ENCODE data around the gene KCNH2. TPM values are rescaled to one million over a fixed set of nuclear protein-coding genes. Genes with fewer than 3 reads are reported as not detected.

KCNH2 gene
- total RNA-seq, 1 experiment from 2014 or later: 0.80 TPM

DNA sequence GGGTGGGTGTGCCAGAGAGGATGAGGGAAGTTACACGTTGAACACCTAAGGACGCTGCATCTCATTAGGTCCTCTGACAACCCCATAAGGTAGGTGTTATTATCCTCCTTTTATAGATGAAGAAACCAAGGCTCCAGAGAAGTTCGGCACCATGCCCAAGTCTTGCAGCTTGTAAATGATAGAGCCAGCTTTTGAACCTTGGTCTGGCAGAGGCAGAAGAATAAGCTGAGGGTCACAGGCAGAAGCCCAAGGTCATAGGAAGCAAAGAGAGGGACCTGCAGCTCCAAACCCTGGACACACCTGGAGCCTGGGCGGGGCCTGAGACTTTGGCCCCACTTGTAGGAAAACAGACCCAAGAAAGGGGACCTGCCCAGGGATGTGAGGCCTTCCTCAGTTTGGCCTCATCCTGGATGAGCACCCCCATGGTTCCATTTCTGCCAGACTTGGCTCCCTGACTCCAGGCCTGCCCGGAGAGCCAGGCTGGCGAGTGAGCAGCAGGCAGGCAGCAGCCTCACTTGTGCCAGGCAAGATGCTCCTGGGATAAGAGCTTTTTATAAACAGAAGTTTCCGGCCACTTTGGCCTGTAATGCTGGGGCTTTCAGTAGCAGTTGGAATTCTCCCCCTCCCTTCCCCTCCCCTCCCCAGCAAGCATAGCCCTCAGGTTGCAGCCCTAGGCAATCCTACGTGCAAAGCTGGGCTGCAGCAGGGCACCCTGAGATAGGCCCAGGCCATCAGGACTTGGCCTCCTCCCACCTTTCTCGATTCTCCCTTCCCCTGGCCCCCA, 2.4 kb downstream of the KCNH2 start:
- no peak for DNase-seq (ENCODE audit: low read depth)

DNA sequence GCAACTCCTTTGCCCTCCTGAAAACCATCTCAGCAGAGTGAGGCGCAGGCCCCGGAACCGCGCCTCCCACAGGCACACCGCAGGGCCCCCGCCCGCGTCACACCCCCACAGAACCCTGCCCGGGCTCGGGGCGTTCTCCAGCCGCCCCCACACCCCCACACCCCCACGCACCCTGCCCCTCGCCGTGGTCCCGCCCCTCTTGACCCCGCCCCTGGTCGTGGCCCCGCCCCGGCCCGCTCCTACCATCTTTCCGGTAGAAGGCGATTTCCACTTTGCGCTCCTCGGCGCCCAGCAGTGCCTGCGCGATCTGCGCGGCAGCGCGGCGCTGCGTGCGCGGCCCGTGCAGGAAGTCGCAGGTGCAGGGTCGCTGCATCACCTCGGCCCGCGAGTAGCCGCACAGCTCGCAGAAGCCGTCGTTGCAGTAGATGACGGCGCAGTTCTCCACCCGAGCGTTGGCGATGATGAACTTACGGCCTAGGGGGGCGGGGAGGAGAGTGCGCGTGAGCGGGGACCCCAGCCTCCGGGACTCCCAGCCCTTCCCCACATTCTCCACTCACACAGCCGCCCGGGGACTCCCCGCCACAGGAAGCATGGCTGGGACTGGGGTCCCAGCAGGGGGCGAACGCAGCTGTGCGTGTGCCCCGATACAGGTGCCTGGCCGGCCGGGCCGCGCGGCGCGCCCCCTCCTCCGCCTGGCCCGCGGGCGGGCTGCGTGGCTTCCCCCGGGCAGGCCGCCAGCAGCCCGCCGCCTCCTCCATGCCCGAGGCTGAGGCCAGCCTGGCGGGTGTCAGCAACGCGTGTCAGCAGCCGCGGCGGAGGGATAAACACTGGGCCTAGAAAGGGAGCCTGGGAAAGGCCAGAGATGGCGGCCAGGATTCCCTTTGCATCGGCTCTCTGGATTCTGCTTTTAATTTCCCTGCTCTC, 3.4 kb downstream of the KCNH2 start:
- DNase-seq (ENCODE audit: low read depth): peak; percentile 66

DNA sequence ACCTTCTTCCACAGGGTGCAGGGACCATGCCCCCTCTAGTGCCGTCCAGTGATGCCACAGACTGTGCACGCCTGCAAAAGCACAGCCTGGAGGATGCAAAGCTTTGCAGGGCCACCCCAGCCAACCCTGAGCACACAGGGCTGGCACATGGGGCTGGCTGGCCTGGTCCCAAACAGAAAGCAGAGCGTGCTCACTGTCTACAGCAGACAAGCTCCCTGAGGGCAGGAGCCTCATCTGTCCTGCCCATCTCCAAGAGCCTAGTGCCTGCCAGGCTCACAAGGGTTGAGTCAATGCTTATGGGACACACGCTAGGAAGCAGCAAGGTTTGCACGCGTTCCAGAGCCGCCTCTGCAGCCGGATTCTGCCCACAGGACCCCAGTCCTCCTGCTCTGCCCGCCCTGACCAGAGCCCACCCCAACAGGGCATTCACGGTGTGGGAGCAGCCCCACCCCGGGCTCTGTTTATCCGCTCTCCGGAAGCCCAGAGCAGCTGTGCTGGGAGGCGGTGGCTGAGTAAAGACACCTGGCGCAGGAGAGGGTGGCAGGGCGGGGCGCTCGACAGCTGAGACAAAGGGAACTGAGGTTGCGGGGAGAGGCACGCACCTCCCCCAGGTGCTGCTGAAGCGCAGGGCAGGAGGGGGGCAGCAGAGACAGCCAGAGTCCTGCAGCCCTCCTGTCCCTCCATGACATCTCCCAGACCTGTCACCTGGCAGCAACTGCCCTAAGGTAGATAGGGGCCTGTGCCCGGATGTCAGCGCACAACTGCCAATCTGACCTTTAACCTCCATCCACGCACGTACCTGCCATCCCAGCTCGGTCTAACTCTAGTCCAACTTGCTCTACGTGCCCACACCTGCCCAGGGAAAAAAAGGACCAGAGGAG, 4.3 kb downstream of the KCNH2 start:
- DNase-seq (ENCODE audit: low read depth): no peak

- DNase-seq (ENCODE audit: low read depth): no peak
Measured at GRCh38 chr7:150972741-150973140, 5.4 kb downstream of the KCNH2 start.

DNA sequence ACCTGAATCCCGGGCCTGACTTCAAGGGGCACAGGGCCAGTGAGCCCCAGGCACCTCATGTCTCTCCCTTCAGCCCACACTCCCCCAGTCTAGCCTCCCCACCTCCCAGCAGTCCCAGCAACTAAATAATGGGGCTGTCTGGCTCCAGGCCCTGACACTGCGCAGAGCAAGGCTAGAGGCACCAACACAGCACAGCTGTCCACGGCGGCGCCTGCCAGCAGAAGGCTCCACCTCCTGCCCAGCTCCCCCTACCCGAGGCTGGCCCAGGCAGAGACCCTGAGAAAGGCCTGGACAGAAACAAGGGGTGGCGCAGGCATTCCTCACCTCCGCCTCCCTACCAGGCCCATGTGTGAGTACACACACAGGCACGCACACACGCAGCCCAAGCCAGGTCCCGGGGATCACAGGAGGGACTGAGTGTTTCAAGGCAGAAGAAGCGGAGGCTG, 6.1 kb downstream of the KCNH2 start:
- no peak for DNase-seq (ENCODE audit: low read depth)

DNA sequence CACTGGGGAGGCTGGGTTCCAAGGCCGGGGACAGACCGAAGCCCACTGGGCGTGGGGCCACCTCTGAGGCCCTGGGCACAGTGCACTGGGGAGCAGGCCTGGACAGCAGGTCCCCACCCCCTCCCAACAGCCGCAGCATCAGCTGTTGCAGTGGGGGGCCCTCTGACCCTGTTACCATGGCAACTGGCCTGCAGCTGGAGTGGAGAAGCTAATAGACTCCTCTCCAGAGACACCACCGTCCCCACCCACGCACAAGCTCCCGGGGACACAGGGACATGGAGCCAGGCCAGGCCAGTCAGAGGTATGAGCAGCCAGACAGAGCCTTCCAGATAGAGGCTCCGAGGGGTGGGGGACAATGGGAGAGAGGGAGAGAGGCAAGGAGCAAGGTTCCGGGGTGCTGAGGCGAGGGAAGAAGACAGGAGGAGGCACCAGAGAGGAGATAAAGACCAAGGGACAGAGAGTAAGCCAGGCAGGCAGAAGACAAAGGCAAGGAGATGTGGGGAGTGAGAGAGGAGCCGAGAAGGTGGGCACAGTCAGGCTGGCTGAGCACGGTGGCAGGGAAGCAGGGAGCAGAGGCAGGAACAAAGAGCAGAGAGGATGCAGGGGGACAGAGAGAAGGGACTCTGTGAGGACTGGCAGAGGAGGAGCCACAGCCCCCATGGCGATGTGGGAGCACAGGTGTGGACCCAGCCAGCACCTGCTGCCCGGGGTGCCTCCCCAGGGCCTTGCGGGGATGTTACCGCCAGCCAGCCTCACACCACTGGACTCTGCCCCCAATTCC, 6.7 kb downstream of the KCNH2 start:
- DNase-seq (ENCODE audit: low read depth): no peak

DNA sequence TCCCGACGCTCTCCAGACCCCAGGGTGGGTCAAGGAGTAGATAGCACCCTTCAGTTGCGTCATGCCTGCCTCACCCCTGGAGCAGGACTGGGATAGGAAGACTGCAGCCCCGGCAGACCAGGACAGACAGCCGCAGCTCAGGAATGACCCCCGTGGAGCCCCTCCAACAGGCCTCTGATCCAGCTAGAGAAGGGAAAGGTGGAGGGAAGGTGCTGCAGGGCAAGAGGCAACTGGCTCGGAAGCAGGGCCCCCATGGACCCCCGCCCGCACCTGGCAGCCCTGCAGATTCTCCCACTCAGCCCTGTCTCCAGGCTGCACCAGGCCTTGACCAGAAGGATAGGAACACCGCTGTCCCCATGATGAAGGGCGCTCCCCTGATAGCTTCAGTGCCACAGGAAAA, 7.7 kb downstream of the KCNH2 start:
- DNase-seq (ENCODE audit: low read depth): no peak

DNA sequence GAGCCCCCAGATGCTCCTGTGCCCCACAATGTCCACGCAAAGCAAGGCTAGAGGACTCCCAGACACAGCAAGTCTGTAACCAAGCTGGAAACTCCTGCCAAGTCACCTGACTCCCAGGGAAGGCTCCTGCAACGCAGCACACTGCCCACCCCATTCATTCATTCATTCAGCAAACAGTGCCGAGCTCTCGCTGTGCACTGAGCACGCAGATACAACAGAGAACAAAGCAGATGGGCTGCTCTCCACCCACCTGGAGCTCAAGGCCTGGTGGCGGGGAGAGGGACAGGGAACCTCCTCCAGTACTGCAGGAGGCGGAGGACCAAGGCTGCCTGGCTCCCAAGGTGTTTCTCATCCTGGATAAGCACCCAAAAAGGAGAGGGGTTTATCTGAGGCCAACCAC, 8.6 kb downstream of the KCNH2 start:
- DNase-seq (ENCODE audit: low read depth): no peak

DNA sequence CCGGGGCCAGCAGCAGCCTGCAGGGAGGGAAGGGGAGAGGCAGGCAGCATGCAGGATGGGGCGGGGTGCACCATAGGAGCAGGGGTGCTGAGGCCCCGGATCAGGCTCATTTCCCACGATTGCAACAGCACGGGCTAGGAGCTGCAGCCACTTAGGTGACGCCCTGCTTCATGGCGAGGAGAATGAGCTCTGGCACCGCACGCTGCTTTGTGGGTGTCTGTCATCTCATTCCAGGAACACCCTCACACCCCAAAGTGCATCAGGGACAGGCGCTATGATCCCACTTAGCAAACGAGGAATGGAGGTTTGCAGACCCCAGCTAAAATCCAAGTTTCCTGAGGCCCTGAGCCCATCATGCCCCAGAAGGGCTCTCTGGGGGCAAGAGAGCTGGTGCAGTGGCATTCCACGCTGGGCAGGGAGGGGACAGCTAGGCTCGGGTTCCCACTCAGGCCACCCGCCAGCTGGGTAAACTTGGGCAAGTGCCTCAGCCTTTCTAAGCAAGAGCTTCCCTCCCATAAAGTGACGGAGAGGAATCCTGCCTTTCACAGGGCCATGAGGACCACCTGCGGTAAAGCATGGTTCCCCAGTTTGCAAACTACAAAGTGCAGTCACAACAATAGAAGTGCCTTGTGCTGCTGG, 9.3 kb downstream of the KCNH2 start:
- no peak for DNase-seq (ENCODE audit: low read depth)

- DNase-seq (ENCODE audit: low read depth): no peak
Measured at GRCh38 chr7:150968056-150968733, 9.9 kb downstream of the KCNH2 start.

- no peak for DNase-seq (ENCODE audit: low read depth)
Measured at GRCh38 chr7:150967349-150967748, 10.8 kb downstream of the KCNH2 start.

DNA sequence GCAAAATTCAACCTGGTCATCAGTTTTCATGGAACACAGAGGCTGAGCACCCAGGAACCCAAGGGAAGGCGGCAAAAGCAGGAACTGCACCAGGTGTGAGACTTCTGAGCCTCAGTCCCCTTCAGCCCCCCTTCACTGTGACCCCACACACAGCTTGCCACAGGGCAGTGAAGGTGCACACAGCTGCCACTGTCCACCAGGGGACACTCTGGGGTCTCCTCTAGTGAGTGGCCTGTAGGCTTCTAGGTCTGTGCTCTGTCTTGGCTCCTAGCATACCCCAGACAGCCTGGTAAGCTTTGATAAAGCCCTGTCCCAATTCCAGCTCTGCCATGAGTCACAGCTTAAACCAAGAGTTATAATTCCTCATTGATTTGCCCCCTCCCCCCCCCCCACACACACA, 12.1 kb downstream of the KCNH2 start:
- no peak for DNase-seq (ENCODE audit: low read depth)

DNA sequence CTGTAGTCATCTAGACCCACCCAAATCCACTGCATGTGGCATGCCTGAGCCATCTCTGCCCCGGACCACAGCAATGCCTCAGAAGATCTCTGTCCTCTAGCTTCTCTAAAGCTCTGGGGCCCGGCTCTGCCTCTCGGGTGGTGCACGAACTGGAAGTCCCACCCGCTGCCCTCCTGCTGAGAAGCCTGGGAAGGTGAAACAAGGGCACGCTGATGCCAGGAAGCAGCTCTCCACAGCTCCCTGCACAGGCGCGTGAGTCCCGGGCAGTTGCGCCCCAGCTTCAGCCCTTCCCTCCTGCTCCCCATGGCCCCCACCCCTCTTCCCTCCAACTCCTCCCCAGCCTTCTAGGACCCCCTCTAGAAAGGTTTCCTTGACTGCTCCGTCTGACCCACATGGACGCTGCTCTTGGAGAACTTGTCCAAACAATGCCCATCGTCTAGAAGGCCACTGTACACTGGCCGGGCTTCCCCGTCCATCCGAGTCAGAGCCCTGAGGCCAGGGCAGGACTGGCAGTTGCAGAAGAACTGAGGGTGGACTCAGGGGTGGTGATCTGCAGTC, 12.8 kb downstream of the KCNH2 start:
- DNase-seq (ENCODE audit: low read depth): no peak

- DNase-seq (ENCODE audit: low read depth): no peak
Measured at GRCh38 chr7:150964593-150965111, 13.5 kb downstream of the KCNH2 start.

- no peak for DNase-seq (ENCODE audit: low read depth)
Measured at GRCh38 chr7:150963707-150964559, 14.2 kb downstream of the KCNH2 start.

DNA sequence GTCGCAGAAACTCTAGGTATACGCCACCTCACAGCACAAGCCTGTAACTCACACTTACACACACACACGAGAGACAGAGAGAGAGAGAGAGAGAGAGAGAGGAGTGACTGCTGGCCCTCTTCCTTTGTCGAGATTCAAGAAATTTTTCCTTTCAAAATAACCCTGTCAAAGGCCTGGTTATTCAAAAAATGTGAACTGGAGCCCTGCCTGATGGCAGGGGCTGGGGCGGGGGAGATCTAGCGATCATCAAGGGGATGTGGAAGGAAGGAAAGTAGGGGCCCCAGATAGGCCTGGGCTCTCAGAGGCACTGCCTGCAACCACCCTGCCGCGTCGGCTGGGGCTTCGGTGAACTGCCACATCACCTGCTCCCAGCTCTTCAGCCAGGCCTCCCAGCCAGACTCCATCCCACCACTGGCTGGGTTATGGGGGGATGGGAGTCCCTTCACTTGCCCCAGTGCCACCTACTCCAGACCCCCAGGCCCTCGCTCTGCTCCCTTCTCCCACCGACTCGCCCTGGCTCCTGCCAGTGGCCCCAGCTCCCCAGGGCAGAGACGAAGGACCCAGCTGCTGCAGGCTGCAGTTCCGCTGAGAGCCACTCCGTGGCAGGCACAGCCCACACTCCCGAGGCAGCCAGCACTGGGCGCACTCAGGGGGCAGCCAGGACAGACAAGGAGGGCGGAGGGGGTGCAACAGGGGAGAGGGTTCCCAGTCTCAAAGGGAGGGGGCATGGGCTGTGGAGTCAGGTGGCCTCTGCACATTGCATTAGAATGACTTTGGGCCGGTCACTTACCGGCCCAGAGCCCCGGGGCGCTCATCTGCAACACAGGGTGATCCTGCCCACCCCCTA, 15.3 kb downstream of the KCNH2 start:
- peak; percentile 70 for DNase-seq (ENCODE audit: low read depth)

DNA sequence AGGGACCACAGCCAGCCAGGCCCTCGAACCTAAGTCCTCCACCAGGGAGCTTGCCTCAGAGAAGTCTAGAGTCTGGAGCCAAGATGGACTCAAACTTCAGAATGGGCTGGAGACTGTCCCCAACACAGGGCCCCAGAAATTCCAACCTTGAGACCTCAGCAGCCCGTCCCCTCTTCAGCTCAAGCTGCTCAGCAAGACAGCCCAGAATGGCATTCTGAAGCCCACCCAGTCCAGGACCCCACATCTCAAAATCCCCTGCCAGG, 15.9 kb downstream of the KCNH2 start:
- DNase-seq (ENCODE audit: low read depth): no peak
